SK-N-SH (cell line): ENCODE results near the gene CATSPERB.

Source experiments
- CHD2 ChIP-seq: fragments of 150-350 bp; IDR thresholded peaks from 2 replicates; pipeline ENCODE4 v1.6.1; 2018; ENCODE audit warnings: low read length; ENCODE audit not compliant: partially characterized antibody
- EZH2phosphoT487 ChIP-seq: fragments of 200-600 bp; sonication (generic); IDR thresholded peaks from 2 replicates; pipeline ENCODE4 v1.6.1; 2017; ENCODE audit warnings: low read depth, mixed run types, mild to moderate bottlenecking, antibody characterized with exemption, moderate library complexity, borderline replicate concordance
- GABPA ChIP-seq: IDR thresholded peaks from 2 replicates; pipeline ENCODE4 v1.4.0; 2012; ENCODE audit warnings: low read depth, mild to moderate bottlenecking
- POLR2AphosphoS5 ChIP-seq: IDR thresholded peaks from 2 replicates; pipeline ENCODE4 v1.6.1; 2012; ENCODE audit warnings: low read depth, low read length
- RAD21 ChIP-seq: IDR thresholded peaks from 2 replicates; pipeline ENCODE4 v1.6.1; 2012; ENCODE audit warnings: mild to moderate bottlenecking, low read length
- SIN3A ChIP-seq: IDR thresholded peaks from 2 replicates; pipeline ENCODE4 v1.6.1; 2012; ENCODE audit warnings: low read depth, mild to moderate bottlenecking, low read length, moderate library complexity, borderline replicate concordance
- TCF12 ChIP-seq: IDR thresholded peaks from 2 replicates; pipeline ENCODE4 v1.4.0; 2012
- TF ChIP-seq, protein P1 (sequence below): IDR thresholded peaks from 2 replicates; pipeline ENCODE4 v1.6.1; 2012; ENCODE audit warnings: mild to moderate bottlenecking, low read depth, low read length, moderate library complexity
- TF ChIP-seq, protein P2 (sequence below): fragments of 200-600 bp; sonication (generic); IDR thresholded peaks from 2 replicates; pipeline ENCODE4 v1.6.1; 2017; ENCODE audit warnings: antibody characterized with exemption, mild to moderate bottlenecking, moderate library complexity
- TF ChIP-seq, protein P3 (sequence below): fragments of 150-350 bp; IDR thresholded peaks from 2 replicates; pipeline ENCODE4 v1.6.1; 2017; ENCODE audit warnings: antibody characterized with exemption, low read length, low read depth, borderline replicate concordance
- TF ChIP-seq, protein P4 (sequence below): IDR thresholded peaks from 2 replicates; pipeline ENCODE4 v1.4.0; 2012; ENCODE audit warnings: low read depth, borderline replicate concordance

DNA sequence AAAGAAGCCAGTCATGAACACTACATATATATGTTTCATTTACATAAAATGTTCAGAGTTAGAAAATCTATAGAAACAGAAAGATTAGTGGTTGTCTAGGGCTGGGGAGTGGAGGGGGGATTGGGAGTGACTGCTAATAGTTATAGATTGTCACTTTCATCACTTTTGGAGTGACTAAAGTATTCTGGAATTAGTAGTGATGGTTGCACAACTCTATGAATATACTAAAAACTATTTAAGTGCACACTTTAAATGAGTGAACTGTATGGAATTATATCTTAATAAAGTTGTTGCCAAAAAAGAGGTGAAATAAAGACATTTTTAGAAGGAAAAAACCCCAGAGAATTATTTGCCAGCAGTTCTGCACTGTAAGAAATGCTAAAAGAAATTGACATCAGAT, 9.5 kb downstream of the CATSPERB start:
- TF ChIP-seq GABPA (no peak), POLR2AphosphoS5 (no peak), CHD2 (no peak), SIN3A (no peak), RAD21 (no peak), EZH2phosphoT487 (no peak), TCF12 (no peak)
- TF ChIP-seq, protein P1, sequence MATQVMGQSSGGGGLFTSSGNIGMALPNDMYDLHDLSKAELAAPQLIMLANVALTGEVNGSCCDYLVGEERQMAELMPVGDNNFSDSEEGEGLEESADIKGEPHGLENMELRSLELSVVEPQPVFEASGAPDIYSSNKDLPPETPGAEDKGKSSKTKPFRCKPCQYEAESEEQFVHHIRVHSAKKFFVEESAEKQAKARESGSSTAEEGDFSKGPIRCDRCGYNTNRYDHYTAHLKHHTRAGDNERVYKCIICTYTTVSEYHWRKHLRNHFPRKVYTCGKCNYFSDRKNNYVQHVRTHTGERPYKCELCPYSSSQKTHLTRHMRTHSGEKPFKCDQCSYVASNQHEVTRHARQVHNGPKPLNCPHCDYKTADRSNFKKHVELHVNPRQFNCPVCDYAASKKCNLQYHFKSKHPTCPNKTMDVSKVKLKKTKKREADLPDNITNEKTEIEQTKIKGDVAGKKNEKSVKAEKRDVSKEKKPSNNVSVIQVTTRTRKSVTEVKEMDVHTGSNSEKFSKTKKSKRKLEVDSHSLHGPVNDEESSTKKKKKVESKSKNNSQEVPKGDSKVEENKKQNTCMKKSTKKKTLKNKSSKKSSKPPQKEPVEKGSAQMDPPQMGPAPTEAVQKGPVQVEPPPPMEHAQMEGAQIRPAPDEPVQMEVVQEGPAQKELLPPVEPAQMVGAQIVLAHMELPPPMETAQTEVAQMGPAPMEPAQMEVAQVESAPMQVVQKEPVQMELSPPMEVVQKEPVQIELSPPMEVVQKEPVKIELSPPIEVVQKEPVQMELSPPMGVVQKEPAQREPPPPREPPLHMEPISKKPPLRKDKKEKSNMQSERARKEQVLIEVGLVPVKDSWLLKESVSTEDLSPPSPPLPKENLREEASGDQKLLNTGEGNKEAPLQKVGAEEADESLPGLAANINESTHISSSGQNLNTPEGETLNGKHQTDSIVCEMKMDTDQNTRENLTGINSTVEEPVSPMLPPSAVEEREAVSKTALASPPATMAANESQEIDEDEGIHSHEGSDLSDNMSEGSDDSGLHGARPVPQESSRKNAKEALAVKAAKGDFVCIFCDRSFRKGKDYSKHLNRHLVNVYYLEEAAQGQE = no peak
- TF ChIP-seq, protein P2, sequence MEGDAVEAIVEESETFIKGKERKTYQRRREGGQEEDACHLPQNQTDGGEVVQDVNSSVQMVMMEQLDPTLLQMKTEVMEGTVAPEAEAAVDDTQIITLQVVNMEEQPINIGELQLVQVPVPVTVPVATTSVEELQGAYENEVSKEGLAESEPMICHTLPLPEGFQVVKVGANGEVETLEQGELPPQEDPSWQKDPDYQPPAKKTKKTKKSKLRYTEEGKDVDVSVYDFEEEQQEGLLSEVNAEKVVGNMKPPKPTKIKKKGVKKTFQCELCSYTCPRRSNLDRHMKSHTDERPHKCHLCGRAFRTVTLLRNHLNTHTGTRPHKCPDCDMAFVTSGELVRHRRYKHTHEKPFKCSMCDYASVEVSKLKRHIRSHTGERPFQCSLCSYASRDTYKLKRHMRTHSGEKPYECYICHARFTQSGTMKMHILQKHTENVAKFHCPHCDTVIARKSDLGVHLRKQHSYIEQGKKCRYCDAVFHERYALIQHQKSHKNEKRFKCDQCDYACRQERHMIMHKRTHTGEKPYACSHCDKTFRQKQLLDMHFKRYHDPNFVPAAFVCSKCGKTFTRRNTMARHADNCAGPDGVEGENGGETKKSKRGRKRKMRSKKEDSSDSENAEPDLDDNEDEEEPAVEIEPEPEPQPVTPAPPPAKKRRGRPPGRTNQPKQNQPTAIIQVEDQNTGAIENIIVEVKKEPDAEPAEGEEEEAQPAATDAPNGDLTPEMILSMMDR = no peak
- TF ChIP-seq, protein P3, sequence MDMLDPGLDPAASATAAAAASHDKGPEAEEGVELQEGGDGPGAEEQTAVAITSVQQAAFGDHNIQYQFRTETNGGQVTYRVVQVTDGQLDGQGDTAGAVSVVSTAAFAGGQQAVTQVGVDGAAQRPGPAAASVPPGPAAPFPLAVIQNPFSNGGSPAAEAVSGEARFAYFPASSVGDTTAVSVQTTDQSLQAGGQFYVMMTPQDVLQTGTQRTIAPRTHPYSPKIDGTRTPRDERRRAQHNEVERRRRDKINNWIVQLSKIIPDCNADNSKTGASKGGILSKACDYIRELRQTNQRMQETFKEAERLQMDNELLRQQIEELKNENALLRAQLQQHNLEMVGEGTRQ = no peak
- TF ChIP-seq, protein P4, sequence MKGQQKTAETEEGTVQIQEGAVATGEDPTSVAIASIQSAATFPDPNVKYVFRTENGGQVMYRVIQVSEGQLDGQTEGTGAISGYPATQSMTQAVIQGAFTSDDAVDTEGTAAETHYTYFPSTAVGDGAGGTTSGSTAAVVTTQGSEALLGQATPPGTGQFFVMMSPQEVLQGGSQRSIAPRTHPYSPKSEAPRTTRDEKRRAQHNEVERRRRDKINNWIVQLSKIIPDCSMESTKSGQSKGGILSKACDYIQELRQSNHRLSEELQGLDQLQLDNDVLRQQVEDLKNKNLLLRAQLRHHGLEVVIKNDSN = no peak
